ENCODE data around the gene RPL21. TPM values are rescaled to one million over a fixed set of nuclear protein-coding genes. Genes with fewer than 3 reads are reported as not detected.
A peak's percentile ranks its signal among the peaks of the same experiment; 100 is the strongest.

RPL21 gene
- total RNA-seq, 1 donor from 2014 or later, result 1,271 TPM

- no peak for DNase-seq
These were observed 7.5 kb downstream of the RPL21 start for GRCh38 chr13:27258637-27259386.

- no peak for DNase-seq
These were observed 8.5 kb downstream of the RPL21 start for GRCh38 chr13:27259831-27260230.

DNA sequence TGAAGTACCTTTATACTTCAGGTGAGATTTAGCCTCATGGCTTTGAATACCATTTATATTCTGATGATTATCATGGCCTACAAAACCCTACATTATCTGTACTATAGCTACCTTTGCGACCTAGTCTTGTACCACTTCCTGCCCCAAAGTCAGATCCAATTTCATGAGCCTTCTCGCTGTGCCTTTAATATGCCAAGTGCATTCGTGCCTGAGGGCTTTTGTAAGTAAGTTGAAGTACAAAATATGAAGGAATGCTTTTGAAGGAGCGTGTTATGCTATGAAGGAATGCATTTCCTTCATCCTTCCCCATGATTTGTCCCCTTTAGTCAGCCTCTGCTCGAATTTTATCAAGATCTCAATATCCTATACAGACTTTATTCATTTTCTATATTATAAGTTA lies 10.0 kb downstream of the RPL21 start:
- DNase-seq, result no peak

DNA sequence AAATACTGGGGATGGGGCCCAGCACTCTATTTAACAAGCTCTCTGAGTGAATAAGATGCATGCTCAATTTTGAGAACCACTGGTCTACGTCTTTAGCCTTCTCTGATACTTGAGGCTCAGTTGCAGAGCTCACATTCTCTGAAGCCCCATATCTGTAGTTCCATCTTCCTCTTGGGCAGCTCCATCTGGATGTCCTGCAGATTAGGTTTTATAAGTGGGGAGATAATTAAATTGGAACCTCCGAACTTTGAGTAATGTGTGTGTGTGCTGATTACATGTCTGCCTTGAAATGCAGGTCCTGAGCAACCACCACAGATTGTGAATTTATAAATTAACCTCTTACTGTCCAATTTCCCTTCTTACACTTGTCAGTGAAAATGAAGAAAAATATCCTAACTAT lies 12.1 kb downstream of the RPL21 start:
- DNase-seq, result no peak

GRCh38 chr13:27264181-27264580 lies 12.8 kb downstream of the RPL21 start:
- DNase-seq, result no peak

- no peak for DNase-seq
These were observed 13.3 kb downstream of the RPL21 start for GRCh38 chr13:27264648-27265047.

GRCh38 chr13:27266917-27267316 lies 15.6 kb downstream of the RPL21 start:
- DNase-seq, result no peak

- DNase-seq, result no peak
These were observed 16.2 kb downstream of the RPL21 start for GRCh38 chr13:27267596-27267995.

DNA sequence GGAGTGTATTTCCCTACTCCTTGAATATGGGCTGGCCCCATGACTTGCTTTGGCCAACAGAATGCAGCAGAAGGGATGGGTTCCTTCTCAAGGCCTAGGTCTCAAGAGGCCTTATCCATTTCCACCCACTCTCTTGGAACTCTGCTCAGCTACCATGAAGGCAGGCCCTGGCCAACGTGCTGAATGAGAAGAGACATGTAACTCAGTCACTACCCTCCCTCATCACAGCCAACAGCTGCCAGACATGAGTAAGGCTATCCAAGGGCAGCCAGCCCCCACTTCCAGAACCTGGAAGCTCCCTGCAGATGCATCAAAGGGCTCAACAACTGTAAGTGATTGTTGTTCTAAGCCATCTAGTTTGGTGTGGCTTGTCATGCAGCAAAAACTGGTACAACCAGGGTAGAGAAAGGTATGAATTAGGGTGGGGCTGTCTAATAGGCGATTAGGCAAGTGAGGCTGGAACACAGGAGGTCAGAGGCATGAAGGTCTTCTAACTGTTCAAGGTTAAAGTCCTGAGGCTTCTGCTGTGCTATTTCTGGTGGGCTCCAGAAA lies 17.8 kb downstream of the RPL21 start:
- DNase-seq, result no peak

GRCh38 chr13:27270594-27271520 lies 19.5 kb downstream of the RPL21 start, which contains the start of gene RASL11A:
TSS of gene RASL11A (plus strand) at chr13:27270830. CDS start at chr13:27270945, 115 bp downstream.
- peak; percentile 52 for DNase-seq

DNA sequence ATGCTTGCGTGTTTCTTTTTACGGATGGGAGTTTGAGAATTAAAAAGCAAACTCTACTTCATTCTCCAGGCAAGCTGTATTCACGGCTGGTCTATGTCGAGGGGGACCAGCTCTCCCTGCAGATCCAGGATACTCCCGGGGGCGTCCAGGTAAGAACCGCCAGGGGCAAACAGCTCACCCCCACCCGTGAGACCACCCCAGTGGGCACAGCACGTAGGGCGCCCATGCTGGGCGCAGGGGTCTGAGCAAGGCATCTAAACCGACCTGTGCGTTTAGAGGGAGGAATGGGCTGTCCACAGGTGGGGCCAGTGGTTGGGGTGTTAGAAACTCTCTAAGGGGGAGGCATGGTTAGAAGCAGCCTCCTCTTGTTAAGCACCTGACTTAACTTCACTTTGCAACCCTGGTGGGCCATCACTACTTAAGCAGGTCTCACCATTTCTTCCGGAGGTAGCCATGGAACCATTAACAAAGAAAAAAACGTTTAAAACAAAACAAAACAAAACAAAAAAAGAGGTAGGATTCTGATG lies 20.3 kb downstream of the RPL21 start:
- DNase-seq, result no peak

- no peak for DNase-seq
These were observed 22.5 kb downstream of the RPL21 start for GRCh38 chr13:27273658-27274425.

GRCh38 chr13:27274631-27275030 lies 23.3 kb downstream of the RPL21 start:
- no peak for DNase-seq

- no peak for DNase-seq
These were observed 24.8 kb downstream of the RPL21 start for GRCh38 chr13:27276188-27276587.

- DNase-seq, result no peak
These were observed 28.1 kb downstream of the RPL21 start for GRCh38 chr13:27279506-27279905.

DNA sequence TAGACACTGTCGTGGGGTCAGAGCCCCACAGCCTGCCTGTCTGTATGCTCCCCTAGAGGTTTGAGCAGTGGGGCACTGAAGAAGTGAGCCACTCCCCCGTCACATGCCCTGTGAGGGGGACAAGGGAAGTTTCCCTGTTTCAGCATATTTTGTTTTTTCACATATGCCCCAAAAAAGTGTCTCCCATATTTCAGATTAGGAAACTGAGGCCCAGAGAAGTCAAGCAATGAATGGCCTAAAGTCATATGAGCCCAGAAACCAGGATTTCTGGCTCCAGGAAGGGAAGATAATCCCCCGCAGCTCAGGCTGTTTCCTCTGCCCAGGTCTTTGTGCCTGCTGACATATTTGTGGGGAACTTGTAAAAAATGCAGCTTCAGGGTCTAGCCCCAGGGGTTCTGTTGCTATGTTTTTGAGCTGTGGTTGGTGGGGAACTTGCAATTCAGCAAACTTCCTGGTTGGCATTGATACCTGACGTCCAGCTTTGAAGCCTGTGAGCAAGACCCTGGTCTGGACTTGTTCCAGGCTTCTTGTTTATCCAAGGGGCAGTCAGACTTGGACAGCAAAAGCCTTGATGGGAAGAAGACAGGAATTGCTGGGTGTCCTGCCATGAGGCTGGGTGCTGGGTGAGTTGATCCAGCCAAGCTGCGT lies 28.8 kb downstream of the RPL21 start:
- DNase-seq, result no peak

DNA sequence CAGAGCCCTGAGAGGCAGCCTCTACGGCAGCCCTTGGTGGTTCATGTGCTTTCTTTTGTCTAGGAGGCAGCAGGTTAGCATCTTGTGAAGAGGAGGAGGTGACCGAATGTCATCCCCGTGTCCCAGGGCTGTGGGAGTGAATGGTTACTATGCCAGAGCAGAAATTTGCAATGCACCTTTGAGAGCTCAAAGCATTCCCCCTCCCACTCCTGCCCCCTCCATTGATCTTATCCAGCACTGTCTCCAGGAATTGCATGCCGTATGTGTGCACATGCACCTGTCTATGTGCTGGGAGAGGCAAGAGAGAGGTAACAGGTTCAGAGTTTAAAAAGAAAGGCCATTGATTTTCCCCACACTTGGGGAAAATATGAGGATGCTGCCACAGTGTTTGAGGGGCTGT lies 29.5 kb downstream of the RPL21 start:
- no peak for DNase-seq

DNA sequence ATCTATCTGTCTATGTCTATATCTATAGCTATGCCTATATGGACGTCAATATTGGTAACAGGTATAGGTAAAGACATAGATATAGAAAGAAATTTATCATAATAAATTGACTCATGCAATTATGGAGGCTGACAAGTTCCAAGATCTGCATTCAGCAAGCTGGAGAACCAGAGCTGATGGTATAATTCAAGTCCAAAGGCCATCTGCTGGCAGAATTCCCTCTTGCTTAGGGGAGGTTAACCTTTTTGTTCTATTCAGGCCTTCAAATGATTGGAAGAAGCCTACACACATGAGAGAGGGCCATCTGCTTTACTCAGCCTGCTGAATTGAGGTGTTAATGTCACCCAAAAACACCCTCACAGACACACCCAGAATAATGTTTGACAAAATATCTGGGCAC lies 30.1 kb downstream of the RPL21 start:
- no peak for DNase-seq

GRCh38 chr13:27283906-27284493 lies 32.6 kb downstream of the RPL21 start:
- DNase-seq, result no peak

- no peak for DNase-seq
These were observed 37.0 kb downstream of the RPL21 start for GRCh38 chr13:27288392-27288791.

All from skin of body (tissue), 2 donors.